Endothelial cell (in vitro differentiated cells): Measurements from ENCODE around the gene FANCC. TPM values are rescaled to one million over a fixed set of nuclear protein-coding genes. Genes with fewer than 3 reads are reported as not detected.

Experiments used
- DNase-seq: peaks from one replicate; pipeline ENCODE4 v3.0.0; 2021; ENCODE audit warnings: low spot score
- H3K27ac Mint-ChIP-seq: one replicate; pipeline ENCODE4 v1.8.0; 2021; ENCODE audit warnings: mixed read lengths, inconsistent platforms; ENCODE audit not compliant: unreplicated experiment
- H3K27me3 Mint-ChIP-seq: one replicate; pipeline ENCODE4 v1.8.0; 2021; ENCODE audit warnings: mild to moderate bottlenecking, moderate library complexity, mixed read lengths, inconsistent platforms; ENCODE audit not compliant: unreplicated experiment
- H3K36me3 Mint-ChIP-seq: one replicate; pipeline ENCODE4 v1.8.0; 2021; ENCODE audit warnings: mild to moderate bottlenecking, low read depth, mixed read lengths, inconsistent platforms; ENCODE audit not compliant: unreplicated experiment
- H3K4me1 Mint-ChIP-seq: one replicate; pipeline ENCODE4 v1.8.0; 2021; ENCODE audit warnings: mild to moderate bottlenecking, mixed read lengths, inconsistent platforms; ENCODE audit not compliant: unreplicated experiment
- H3K4me3 Mint-ChIP-seq: one replicate; pipeline ENCODE4 v1.8.0; 2021; ENCODE audit warnings: mild to moderate bottlenecking, mixed read lengths, inconsistent platforms; ENCODE audit not compliant: unreplicated experiment
- H3K9me3 Mint-ChIP-seq: one replicate; pipeline ENCODE4 v1.8.0; 2021; ENCODE audit warnings: mixed read lengths, inconsistent platforms; ENCODE audit not compliant: unreplicated experiment
- CTCF ChIP-seq: fragments of 200-600 bp; sonication (generic); IDR thresholded peaks from one replicate; pipeline ENCODE4 v1.5.0; 2021; ENCODE audit warnings: antibody characterized with exemption; ENCODE audit not compliant: unreplicated experiment
- total RNA-seq: library from RNA; stranded (reverse); fragmentation: NEBNext Ultra II Directional; extraction: Animal tissue kit (Norgen Biotek cat#: 25700); gene quantifications from one replicate; pipeline ENCODE4 v1.2.1, GENCODE V29; 2021; ENCODE audit not compliant: unreplicated experiment

Gene FANCC
- total RNA-seq, 1 donor from 2014 or later: 16.7 TPM

GRCh38 chr9:95218773-95219172 is 98.7 kb downstream of the FANCC start:
- Mint-ChIP-seq H3K4me3 (no peak overlapping the region), H3K36me3 (no peaks in the 10 kb centered on the region), H3K4me1 (peaks cover 10% of the 10 kb centered on the region), H3K27me3 (no peaks in the 10 kb centered on the region), H3K9me3 (no peaks in the 10 kb centered on the region), H3K27ac (no peak overlapping the region)
- TF ChIP-seq CTCF: no peak
- no peak for DNase-seq

GRCh38 chr9:95217936-95218335 is 99.6 kb downstream of the FANCC start:
- no peak for TF ChIP-seq CTCF
- no peaks in the 10 kb centered on the region for H3K9me3 Mint-ChIP-seq
- H3K4me3 Mint-ChIP-seq: no peak overlapping the region
- H3K4me1 Mint-ChIP-seq: peaks cover 10% of the 10 kb centered on the region
- no peaks in the 10 kb centered on the region for H3K27me3 Mint-ChIP-seq
- DNase-seq: no peak
- no peaks in the 10 kb centered on the region for H3K36me3 Mint-ChIP-seq
- no peak overlapping the region for H3K27ac Mint-ChIP-seq

GRCh38 chr9:95215336-95215898 is 102.1 kb downstream of the FANCC start:
- Mint-ChIP-seq H3K4me3 (no peak overlapping the region), H3K27ac (no peak overlapping the region), H3K4me1 (peaks cover 18% of the 10 kb centered on the region), H3K9me3 (no peaks in the 10 kb centered on the region), H3K27me3 (no peaks in the 10 kb centered on the region), H3K36me3 (no peaks in the 10 kb centered on the region)
- no peak for DNase-seq
- TF ChIP-seq CTCF: no peak

GRCh38 chr9:95213117-95213516 is 104.4 kb downstream of the FANCC start:
- DNase-seq: no peak
- Mint-ChIP-seq H3K9me3 (no peaks in the 10 kb centered on the region), H3K4me1 (peaks cover 10% of the 10 kb centered on the region), H3K27me3 (no peaks in the 10 kb centered on the region), H3K4me3 (no peak overlapping the region), H3K36me3 (no peaks in the 10 kb centered on the region), H3K27ac (no peak overlapping the region)
- no peak for TF ChIP-seq CTCF

- Mint-ChIP-seq H3K4me3 (no peak overlapping the region), H3K27ac (no peak overlapping the region), H3K36me3 (no peaks in the 10 kb centered on the region), H3K27me3 (no peaks in the 10 kb centered on the region), H3K4me1 (peaks cover 10% of the 10 kb centered on the region), H3K9me3 (no peaks in the 10 kb centered on the region)
- DNase-seq: no peak
- TF ChIP-seq CTCF: no peak
Observed at GRCh38 chr9:95211028-95211427, 106.5 kb downstream of the FANCC start.
